ENCODE results near the gene DBN1.
"Not testable (repeated sequence)": the region's sequence is repeated elsewhere in the genome, so short reads cannot be mapped to it uniquely, and the experiment has no call there.

Gene DBN1

DNA sequence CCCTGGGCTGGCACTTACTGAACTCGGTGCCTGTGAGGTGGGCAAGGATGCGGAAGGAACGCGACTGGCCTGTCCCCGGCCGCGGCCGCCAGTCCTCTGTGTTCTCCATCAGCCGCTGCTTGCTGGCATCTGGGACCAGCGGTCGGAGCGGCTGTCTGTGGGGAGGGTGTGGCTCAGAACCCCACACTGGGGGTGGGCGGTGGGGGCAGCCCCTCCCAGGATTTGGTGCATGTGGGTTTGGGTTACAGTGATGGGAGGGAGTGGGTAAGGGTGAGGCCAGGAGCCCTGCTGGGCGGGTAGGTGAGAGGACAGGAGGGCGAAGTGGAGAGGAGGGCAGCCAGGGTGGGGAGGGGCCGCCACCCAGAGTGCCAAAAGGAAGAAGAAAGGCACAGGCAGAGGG lies 17.6 kb upstream of the DBN1 start:
- DNase-seq, result no peak

DNA sequence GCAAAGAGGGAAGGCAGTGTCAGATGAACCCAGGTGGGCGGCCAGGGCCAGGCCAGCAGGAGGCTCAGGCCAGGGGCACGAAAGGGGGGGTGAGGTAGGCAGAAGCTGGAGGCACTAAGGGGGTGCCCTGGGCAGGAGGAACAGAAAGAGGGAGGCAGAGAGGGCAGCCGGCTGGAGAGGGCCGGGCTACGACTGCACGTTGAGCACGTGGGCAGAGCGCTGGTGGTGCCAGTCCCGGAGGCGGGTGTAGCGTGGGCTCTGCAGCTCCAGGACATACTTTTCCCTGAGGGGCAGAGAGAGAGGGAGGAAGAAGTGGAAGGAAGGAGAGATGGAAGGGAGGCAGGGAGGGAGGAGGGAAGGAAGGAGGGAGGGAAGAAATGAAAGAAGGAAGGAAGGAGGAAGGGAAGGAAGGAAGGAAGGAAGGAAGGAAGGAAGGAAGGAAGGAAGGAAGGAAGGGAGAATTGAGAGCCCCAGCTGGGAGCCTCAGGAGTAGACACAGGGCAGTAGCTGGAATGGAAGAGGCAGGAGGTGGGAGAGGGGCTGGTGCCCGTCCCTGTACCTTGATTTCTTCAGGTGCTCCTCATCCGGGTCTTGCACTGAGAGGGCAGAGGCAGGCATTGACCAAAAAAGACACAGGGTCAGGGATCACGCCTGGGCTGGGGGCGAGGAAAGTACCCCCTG lies 17.0 kb upstream of the DBN1 start:
- DNase-seq, result peak in 1 of 14 donors; percentile 60

DNA sequence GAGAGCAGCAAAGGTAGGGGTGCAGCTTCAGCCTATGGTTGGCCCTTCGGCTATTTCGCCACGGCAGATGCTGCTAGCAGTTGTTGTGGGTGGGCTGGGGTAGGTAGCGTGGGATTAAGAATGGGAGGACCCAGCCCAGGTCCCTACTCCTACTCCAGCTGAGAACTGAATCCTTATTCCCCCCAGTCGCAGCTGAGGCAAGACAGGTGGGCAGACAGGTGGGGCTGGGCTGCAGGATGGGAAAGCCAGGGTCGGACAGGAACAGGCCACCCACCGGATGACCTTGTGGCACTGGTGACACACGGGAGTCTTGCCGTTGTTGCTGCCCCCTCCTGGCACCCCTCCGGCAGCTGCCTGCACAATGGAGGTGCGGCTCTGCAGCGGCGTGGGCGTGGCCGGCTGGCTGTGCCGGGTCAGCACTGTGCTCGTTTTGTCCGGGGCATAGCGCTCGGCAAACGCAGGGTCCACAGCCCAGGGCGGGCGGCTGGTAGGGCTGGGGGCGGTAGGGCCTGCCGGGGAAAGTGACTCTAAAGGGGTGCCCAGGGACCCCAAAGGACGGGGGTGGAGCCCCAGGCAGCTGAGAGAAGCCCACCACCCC lies 15.8 kb upstream of the DBN1 start:
- no peak for DNase-seq

DNA sequence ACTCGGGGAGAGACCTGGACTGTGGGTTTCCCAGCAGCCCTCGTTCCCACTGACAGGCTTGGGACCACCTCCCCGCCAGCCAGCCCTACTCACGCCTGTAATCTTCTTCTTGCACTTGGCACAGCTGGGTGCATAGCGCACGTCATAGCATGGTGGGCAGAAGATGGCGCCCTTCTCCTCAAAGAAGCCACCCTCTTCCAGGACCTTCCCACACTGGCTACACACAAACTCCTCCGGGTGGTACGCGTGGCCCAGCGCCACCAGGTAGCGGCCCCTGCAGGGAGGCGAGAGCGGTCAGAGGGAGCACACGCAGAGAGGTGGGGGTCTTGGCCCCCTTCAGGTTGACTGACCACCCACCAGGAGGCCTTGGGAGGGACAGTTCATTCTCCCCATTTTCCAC lies 14.5 kb upstream of the DBN1 start:
- DNase-seq, result no peak

DNA sequence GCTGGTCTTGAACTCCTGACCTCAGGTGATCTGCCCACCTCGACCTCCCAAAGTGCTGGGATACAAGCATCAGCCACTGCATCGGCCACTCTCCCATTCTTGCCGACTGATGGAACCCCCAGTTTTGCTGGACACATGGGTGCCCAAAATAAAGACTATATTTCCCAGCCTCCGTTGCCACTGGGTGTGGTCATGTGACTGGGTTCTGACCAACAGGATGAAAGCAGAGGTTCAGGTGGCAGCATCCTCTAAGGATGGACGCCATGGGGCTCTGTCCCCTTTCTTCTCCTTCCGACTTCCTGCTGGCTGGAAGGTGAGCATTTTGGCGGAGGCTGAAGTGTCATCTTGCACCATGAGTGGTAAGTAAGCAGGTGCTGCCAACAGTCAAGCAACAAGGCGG lies 13.7 kb upstream of the DBN1 start:
- DNase-seq, result no peak

DNA sequence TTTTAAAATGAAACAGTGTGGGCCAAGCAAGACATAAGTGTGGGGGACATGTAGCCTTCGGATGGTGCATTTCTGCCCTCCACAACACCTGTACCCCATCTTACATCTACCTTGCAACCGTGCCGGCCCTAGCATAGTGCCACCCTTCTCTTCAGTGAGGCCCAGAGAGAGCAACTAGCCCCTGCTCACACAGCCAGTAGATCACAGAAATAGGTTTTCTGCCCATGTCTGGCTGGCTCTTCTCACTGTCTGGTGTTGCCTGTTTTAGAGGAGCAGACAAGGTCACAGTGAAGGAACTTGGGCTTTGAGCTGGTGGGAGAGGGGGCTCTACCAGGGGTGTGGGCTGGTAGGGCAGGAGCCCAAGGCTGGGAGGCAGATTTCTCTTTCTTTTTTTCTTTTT lies 12.8 kb upstream of the DBN1 start:
- DNase-seq, result no peak

DNA sequence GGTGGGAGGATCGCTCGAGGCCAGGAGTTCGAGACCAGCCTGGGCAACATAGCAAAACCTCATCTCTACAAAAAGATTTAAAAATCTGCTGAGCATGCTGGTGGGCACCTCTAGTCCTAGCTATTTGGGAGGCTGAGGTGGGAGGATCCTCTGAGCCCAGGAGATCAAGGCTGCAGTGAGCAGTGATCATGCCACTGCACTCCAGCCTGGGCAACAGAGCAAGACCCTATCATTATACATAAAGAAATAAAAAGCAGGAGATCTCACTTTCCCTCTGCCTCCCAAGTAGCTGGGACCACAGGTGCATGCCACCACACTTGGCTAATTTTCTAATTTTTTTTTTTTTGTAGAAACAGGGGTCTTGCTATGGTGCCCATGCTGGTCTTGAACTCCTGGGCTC lies 12.3 kb upstream of the DBN1 start:
- DNase-seq, result not testable (repeated sequence)

DNA sequence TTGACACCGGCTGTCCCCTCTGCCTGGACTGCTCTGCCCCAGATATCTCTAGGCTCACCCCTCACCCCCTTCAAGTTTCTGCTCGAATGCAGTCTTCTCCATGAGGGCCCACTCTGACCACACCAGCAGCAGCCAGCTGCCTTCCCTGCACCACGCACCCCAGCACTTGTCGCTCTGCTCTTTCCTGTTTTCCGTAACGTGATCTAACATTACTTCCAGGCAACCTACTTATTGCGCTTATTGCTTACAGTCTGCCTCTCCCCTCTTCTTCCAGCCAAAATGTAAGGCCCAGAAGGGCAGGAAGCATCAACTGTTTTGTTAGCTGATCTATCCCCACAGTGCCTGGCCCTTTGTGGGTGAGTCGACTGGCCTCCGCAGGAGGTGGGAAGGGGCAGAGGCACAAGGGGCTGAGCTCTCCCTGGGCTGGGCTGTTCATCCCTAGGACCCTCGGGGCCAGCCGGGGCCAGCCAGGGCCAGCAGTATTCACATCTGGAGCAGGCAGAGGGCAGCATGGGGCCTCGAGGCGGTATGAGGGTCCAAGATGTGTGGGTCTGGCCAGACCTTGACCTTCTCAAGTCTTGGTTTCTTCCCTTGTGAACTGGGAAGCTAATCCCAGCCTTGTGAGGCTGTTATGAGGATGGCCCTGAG lies 11.6 kb upstream of the DBN1 start:
- no peak for DNase-seq

DNA sequence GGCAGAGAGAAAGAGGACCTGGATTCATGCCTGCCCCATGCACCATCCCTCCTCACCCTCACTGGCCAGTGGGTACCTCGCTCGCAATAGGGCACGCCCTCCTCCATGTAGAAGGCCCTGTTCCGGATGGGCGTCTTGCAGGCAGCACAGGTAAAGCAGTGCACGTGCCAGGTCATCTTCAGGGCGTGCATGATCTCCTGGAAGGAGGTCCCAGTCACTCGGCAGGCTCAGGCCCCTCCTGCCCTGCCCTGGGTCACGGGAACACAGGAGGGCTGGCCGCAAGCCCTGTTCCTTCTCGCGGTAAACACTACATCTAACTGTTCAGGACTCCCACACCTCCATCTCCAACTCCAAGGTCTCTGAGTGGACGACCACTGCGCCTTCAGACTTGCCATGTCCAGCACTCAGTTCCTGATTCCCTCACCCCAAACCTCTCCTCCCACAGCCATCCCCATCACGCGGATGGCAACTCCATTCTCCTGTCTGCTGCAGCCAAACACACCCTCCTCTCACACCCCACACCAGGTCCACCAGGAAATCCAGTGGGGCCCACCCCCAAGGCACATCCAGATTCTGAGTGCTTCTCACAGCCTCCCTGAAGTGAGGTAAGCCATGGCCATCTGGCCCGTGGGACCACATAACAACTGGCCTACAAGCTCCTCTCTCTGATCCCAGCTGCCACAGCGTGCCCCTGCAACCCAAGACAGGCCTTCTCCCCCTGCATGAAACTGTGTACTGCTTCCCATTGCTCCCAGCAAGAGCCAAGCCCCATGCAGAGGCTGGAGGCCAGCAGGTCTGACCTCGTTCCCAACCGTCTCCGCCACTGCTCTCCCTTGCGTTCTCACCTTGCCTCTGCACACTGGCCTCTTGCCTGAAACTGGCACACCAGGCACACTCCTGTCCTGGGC lies 10.8 kb upstream of the DBN1 start:
- no peak for DNase-seq

DNA sequence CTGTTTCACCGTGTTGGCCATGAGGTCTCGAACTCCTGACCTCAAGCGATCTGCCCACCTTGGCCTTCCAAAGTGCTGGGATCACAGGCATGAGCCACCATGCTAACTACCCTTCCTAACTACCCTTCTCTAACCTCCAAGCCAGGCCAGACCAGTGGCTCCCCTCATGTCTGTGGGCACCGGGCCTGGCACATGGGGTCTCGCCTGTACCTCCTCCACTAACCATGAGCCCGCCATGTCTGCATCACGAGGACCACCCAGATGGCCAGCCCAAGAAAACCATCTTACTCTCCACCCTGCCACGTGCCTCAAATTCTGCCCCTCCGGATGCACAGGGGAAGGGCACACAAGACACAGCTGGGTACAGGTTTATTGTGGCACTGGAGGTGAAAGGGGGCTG lies 9.6 kb upstream of the DBN1 start:
- no peak for DNase-seq

DNA sequence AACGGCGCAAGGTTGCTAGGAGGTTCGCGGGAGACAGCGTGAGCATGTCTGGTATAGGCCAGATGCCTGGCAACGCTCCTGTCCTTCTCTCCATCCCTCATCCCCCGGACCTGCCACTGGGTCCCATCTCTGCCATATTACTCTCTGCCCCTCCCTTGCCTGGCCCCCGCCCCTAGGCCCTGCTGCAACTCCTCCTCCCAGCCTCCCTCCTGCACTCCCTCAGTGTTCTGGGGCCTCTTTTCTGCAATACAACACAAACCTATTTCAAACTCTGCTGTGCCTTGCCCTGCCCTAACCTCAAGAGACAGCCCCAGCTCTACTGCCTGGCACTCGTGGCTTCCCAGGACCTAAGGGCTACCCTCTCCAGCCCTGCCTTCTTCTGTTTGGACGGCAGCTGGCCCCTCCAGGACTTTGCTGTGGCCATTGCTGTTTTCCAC lies 8.9 kb upstream of the DBN1 start:
- no peak for DNase-seq

DNA sequence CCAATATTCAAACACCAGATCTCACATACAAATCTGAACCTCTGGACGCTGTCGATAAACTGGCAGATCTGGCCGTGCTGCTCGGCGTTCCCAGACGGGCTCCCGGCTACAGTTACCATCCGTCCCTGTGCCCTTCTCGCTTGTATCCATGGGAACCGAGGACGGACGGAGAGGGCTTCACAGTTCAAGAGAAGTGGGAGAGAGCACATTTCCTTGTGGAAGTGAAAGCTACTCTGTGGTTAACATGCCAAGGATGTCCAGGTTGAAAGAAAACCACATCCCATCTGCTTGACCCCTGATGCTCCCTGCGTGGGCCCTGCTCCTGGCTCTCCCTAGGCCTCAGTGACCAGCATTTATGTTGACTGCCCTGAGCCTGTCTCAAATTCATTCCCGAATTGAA lies 6.3 kb upstream of the DBN1 start:
- no peak for DNase-seq

DNA sequence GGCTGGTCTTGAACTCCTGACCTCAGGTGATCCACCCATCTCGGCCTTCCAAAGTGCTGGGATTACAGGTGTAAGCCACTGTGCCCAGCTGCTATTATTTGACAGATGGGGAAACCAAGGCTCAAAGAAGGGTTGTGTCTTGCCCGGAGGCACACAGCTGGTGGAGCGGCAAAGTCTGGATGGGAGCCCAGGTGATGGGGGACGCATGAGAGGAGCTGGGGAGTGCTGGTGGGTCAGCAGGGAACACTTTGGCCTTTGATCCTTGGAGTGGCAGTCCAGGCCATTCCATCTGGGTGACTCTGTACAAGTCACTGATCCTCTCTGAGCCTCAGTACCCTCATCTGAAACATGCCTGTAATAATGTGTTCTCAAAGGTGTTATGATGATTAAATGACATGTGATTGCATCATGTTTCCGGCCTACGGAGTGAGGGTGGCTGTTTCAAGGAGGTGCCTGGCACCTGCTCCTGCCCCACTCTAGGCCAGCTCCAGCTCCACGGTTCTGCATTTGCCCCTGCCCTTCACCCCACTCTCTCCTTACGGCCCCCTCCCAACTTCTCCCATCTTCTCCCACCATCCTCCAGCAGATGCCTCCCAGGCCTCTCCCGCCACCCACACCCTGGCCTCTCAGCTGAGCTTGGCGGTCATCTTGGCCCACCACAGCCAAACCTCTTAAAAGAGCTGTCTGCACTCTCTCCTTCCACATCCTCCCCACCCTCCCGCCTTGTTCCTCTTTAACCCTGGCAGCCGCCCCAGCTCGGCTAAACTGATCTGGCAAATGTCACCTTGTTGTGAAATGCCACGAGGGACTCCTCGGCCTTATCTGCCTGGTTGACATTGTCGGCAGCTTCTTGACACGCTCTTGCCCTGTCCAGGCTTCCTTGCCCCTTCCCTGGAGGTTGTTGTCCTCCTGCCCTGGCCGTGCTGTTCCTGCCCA lies 5.5 kb upstream of the DBN1 start:
- peak in 6 of 14 donors; percentile 17 to 63 (median 33) for DNase-seq

DNA sequence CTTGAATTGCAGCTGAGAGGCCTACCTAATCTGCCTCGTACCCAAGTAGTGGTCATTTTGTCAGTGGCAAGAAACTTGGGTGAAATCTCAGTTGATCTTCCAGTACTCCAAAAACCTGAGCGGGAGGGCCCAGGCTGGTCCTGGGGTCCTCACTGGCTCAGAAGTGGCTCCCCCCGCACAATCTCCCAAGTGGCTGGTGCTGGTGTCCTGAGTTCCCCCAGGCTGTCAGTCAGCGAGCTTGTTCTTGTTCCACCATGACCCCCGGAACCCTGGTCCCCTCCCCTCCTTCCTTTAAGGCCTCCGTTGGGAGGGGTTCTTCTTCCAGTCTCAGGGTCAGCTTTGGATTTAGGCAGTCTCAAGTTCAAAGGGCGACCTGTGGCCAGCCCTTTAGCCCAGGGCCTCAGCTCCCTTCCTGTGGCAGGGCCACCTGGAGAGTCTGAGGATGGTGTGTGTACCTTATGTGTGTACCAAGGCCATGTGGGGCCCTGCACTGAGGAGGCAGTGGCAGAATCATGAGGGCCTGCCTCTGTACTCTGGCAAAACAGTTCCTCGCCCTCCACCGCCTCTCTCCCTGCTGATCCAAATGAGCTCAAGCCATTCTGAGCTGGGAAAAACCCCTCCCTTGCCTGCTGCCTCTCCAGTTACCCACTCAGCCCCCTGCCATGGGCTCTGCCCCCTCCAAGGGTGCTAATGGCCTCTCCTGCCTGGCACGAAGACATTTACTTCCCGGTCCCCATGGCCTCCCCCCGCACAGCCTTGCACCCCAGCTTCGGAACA lies 4.5 kb upstream of the DBN1 start:
- DNase-seq, result no peak

DNA sequence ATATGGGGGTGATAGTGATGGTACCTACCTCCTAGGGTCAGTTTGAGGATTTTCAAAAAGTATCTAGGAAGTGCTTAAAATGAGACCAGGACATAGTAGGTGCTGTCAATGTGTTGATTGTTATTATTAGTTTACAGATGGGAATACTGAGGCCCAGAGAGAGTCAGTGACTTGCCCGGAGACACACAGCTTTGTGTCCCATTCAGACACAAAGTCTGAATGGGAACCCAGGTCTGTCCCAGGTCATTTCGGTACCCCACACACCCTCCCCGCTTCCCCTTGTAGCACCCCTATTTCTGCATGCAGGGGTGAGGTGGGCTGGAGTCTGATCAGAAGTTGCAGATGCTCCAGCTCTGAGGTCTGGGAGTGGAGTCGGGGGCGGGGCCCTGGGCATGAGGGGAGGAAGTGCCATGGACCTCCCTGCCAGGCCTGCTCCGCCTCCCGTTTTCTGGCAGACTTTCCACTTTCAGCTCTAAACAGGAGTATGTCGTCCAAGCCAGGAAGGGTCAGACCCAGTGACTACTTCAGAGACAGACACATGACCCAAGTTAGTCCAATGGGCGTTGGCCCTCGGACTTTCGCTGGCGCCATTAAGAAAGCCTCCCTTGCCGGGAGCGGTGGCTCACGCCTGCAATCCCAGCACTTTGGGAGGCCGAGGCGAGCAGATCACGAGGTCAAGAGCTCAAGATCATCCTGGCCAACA lies 3.2 kb upstream of the DBN1 start:
- DNase-seq, result no peak

DNA sequence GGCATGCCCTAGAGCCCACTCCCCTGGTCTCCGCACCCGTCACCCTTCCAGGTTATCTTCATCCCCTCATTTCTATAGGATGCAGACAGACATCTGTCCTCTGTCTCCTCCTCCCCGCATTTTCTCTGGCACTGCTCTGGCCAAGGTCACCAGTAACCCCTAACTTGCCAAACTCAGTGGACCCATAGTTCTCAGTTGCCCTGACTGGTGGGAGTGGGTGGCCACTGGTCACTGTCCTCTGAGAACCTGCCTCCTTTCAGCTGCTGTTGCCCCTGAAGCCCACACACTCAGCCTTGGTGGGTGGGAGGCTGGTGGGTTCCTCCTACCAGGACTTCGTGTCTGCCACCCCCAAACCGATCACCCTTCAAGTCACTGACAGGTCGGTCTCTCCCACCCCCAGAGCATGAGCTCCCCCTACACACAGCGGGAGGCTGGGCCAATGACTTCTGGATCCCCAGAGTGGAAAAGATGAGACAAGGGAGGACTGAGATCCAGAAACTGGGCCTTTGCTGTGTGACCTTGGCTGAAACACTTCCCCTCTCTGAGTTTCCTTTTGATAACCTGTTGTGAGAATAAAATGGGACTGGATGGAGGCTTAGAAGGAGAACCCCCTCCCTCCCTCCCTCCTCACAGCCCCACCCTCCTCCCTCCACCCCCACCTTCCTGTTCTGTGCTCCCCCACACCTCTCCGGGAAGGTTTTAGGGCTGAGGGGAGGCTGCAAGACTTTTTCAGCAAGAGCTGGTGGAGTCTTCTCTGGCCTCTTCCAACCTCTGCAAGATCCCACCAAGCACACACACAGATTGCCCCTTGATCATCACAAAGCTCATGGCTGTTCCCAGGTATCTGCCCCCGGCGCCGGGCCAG lies 2.4 kb upstream of the DBN1 start:
- DNase-seq, result no peak

DNA sequence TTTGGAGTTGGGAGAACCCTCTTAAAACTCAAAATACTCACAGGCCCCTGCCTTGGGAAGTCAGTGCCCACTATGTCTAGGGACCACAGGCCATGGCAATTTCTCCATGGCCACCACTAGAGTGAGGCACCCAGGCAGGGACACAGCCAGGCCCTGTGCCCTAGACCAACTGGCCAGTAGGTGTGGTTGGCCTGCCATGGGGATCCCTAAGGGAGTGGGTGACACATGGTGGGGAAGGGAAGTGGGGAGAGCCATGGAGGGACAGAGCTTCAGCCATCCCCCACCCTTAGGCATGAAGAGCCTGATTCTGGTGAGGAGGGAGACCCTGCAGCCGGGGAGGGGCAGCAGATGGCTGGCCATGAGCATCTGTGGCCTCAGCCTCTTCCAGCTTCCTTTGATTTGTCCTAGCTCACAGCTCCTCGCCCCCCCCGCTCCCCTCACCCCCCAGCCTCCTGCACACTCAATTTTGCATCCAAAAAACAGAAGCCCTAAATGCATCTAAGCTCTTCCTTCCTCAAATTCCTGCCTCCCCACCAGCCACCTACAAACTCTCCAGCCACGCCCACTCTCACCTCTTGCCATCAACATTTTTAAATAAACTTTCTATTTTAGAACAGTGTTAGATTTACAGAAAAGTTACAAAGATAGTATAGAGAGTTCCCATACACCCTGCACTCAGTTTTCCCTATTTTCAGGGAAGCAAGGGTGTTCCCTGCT lies 1.6 kb upstream of the DBN1 start:
- DNase-seq, result no peak

DNA sequence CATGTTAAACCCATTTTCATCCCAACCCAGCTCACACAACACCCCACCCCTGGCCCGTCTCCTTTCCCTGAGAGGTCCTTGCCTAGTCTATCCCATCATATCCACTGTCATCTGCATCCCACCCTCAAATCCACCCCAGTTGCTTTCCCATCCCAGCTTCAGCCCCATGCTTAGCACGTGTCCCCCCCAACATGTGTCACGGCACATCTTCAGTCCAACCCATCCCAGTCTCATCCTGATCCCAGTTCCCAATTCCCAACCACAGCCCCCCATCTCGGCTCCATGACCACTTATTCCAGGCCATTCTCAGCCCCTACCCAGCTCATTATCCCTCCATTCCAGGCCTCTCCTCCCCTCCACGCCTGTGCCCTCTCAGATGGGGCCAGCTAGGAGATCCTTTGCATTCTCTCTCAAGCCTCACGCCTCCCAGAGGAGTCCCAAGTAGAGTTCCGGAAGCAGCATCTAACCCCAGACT lies 605 bp upstream of the DBN1 start:
- DNase-seq, result no peak

All from C1 segment of cervical spinal cord (tissue), 14 donors.